Gastroesophageal sphincter (tissue), 3 donors: Measurements from ENCODE around the gene ADAM12.

Source experiments
- CTCF ChIP-seq, 4 experiments: fragments of 200-600 bp in 2 of 4; fragments of 450-650 bp in 2 of 4; sonication (generic) in 1 of 4; IDR thresholded peaks; one replicate each; pipeline ENCODE4 v1.5.1; 2017 to 2019; ENCODE audit warnings: antibody characterized with exemption in 4 of 4, mild to moderate bottlenecking in 2 of 4, moderate library complexity in 2 of 4
- POLR2A ChIP-seq, 2 donors: fragments of 450-650 bp; IDR thresholded peaks; one replicate each; pipeline ENCODE4 v1.6.1; 2017; ENCODE audit warnings: antibody characterized with exemption in 2 of 2, mild to moderate bottlenecking in 2 of 2, moderate library complexity in 1 of 2

- TF ChIP-seq CTCF (IDR thresholded peaks at IDR 0.05) (no peak), POLR2A (IDR thresholded peaks at IDR 0.05) (no peak)
These were observed 12.2 kb downstream of the ADAM12 start for GRCh38 chr10:126375926-126376554.
